ENCODE measurements around the gene PTAFR.

PTAFR gene

DNA sequence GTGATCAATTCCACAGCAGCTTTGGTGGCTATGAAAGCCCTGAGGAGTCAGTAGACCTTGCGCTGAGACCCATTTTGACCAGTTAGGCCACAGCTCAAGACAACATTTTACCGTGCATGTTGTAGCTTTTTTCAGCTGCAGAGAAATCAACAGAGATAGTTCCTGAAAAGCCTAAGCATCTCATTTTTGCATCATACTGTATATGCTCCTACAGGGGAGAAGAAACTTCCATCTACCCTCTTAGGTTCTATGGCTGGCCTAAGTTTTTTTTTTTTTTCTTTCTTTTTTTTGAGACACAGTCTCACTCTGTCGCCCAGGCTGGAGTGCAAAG is 63.3 kb downstream of the PTAFR start:
- no peak for DNase-seq
- Histone ChIP-seq H3K27me3 (ENCODE audit: insufficient read depth, low read depth, severe bottlenecking) (no peaks in the 10 kb centered on the region), H3K9me3 (ENCODE audit: severe bottlenecking) (no peaks in the 10 kb centered on the region), H3K4me3 (ENCODE audit: low read depth, low read length) (no peak overlapping the region), H3K27ac (no peak overlapping the region), H3K36me3 (no peaks in the 10 kb centered on the region)
- TF ChIP-seq, protein P1, sequence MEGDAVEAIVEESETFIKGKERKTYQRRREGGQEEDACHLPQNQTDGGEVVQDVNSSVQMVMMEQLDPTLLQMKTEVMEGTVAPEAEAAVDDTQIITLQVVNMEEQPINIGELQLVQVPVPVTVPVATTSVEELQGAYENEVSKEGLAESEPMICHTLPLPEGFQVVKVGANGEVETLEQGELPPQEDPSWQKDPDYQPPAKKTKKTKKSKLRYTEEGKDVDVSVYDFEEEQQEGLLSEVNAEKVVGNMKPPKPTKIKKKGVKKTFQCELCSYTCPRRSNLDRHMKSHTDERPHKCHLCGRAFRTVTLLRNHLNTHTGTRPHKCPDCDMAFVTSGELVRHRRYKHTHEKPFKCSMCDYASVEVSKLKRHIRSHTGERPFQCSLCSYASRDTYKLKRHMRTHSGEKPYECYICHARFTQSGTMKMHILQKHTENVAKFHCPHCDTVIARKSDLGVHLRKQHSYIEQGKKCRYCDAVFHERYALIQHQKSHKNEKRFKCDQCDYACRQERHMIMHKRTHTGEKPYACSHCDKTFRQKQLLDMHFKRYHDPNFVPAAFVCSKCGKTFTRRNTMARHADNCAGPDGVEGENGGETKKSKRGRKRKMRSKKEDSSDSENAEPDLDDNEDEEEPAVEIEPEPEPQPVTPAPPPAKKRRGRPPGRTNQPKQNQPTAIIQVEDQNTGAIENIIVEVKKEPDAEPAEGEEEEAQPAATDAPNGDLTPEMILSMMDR (IDR thresholded peaks at IDR 0.05; ENCODE audit: low read depth, low read length), result no peak; the same call in 1 of the 2 replicates

- H3K36me3 ChIP-seq, result no peaks in the 10 kb centered on the region
- no peak overlapping the region for H3K27ac ChIP-seq
- peak; percentile 20 for DNase-seq
- H3K9me3 ChIP-seq (ENCODE audit: severe bottlenecking), result no peaks in the 10 kb centered on the region
- H3K4me3 ChIP-seq (ENCODE audit: low read depth, low read length), result no peak overlapping the region
- TF ChIP-seq, protein P1 (IDR thresholded peaks at IDR 0.05; ENCODE audit: low read depth, low read length), result peak; percentile 52; the same call in 1 of the 2 replicates
- H3K27me3 ChIP-seq (ENCODE audit: insufficient read depth, low read depth, severe bottlenecking), result no peaks in the 10 kb centered on the region
Observed at GRCh38 chr1:28112388-28113241, 63.9 kb downstream of the PTAFR start.

DNA sequence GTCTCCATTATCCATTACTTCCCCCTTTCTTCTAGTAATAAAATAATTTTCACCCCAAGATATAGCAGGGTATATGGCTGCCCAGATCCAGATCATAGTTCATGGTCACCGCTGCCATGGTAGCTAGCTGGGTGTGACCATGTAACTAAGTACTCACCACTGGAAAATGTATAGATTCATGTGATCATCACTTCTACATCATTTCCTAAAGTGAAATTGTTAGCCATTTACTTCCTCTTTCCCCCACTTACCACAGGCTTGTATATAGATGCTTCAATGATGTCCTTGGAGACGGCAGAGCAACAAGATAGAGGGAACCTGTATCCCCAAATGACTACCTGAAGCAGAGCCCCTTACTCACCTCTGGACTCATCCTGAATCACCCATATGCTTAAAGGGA is 65.3 kb downstream of the PTAFR start:
- no peaks in the 10 kb centered on the region for H3K36me3 ChIP-seq
- no peaks in the 10 kb centered on the region for H3K27me3 ChIP-seq (ENCODE audit: insufficient read depth, low read depth, severe bottlenecking)
- TF ChIP-seq, protein P1 (IDR thresholded peaks at IDR 0.05; ENCODE audit: low read depth, low read length), result no peak
- DNase-seq, result no peak
- no peak overlapping the region for H3K4me3 ChIP-seq (ENCODE audit: low read depth, low read length)
- H3K27ac ChIP-seq, result no peak overlapping the region
- no peaks in the 10 kb centered on the region for H3K9me3 ChIP-seq (ENCODE audit: severe bottlenecking)

GRCh38 chr1:28110555-28110954 is 65.9 kb downstream of the PTAFR start:
- Histone ChIP-seq H3K9me3 (ENCODE audit: severe bottlenecking) (no peaks in the 10 kb centered on the region), H3K27ac (no peak overlapping the region), H3K4me3 (ENCODE audit: low read depth, low read length) (no peak overlapping the region), H3K36me3 (no peaks in the 10 kb centered on the region), H3K27me3 (ENCODE audit: insufficient read depth, low read depth, severe bottlenecking) (no peaks in the 10 kb centered on the region)
- TF ChIP-seq, protein P1 (IDR thresholded peaks at IDR 0.05; ENCODE audit: low read depth, low read length), result no peak
- no peak for DNase-seq

DNA sequence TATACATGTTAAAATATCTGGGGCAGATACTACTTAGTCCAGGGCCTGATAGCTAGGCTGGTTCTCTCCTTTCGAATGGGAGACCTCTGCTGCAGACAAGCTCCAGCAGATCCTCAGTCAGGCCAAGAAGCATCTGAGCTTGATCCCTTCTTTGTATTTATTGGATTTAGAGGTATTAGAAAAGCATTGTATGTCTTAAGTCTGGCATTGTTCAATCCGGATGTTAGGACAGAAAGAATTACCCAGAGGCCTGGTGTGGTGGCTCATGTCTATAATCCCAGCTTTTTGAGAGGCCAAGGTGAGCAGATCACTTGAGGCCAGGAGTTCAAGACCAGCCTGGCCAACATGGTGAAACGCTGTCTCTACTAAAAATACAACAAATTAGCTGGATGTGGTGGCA is 66.9 kb downstream of the PTAFR start:
- TF ChIP-seq, protein P1 (IDR thresholded peaks at IDR 0.05; ENCODE audit: low read depth, low read length), result no peak
- H3K27me3 ChIP-seq (ENCODE audit: insufficient read depth, low read depth, severe bottlenecking), result no peaks in the 10 kb centered on the region
- H3K4me3 ChIP-seq (ENCODE audit: low read depth, low read length), result no peak overlapping the region
- DNase-seq, result peak; percentile 61
- no peaks in the 10 kb centered on the region for H3K9me3 ChIP-seq (ENCODE audit: severe bottlenecking)
- H3K27ac ChIP-seq, result no peak overlapping the region
- H3K36me3 ChIP-seq, result no peaks in the 10 kb centered on the region

DNA sequence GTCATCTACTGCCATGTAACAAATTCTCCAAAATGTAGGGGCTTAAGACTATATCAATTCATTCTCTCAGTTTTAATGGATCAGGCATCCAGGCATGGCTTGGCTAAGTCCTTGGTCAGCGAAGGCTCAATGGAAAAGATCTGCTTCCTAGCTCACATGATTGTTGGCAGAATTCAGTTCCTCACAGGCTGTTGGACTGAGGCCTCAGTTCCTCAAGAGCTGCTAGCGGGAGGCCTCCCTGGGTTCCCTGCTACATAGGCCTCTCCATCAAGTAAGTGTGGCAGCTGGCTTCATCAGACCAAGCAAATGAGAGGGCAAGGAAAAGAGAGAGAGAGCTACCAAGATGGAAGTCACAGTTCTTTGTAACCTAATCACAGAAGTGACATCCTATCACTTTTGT is 68.5 kb downstream of the PTAFR start:
- H3K4me3 ChIP-seq (ENCODE audit: low read depth, low read length), result no peak overlapping the region
- DNase-seq, result no peak
- H3K27me3 ChIP-seq (ENCODE audit: insufficient read depth, low read depth, severe bottlenecking), result no peaks in the 10 kb centered on the region
- no peak overlapping the region for H3K27ac ChIP-seq
- TF ChIP-seq, protein P1 (IDR thresholded peaks at IDR 0.05; ENCODE audit: low read depth, low read length), result no peak
- no peaks in the 10 kb centered on the region for H3K9me3 ChIP-seq (ENCODE audit: severe bottlenecking)
- no peaks in the 10 kb centered on the region for H3K36me3 ChIP-seq
